Measurements from ENCODE around the gene TBC1D1. TPM values are rescaled to one million over a fixed set of nuclear protein-coding genes. Genes with fewer than 3 reads are reported as not detected.

Gene TBC1D1
- total RNA-seq, 1 donor from 2014 or later: 92.7 TPM

DNA sequence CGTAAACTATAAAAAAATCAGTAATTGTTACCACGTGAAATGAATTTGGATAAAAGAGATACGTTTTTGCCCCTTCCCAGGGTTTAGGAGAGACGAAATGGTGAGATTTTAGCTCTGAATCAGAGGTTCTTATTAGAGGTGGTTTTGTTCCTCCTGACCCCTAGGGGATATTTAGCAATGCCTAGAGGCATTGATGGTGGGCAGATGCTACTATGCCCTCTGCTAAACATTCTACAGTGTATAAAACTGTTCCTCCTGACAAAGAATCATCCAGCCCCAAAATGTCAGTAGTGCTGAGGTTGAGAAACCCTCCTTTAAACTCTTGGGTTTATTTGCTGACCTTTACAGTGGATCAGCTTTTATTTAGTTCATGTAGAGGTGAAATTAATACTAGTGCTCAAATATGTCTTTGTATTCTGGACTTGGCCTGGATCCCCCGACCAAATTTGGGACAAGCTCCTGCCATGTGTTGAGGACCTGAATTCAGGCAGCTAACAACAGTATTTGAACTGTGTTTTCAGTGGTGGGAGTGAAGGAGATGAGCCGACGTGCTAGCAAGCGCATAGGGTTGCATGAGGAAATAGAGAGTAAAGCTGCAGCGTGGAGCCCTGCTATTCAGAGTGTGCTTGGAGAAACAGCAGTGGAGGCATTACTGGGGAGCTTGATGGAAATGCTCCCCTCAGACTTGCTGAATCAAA, 195.4 kb downstream of the TBC1D1 start:
- TF ChIP-seq CTCF (IDR thresholded peaks at IDR 0.05): no peak
- H3K4me1 Mint-ChIP-seq (ENCODE audit: low read depth): peaks cover 20% of the 10 kb centered on the region
- H3K36me3 Mint-ChIP-seq (ENCODE audit: low read depth): peaks cover 7% of the 10 kb centered on the region
- DNase-seq (ENCODE audit: low spot score): no peak
- no peak overlapping the region for H3K4me3 Mint-ChIP-seq (ENCODE audit: unreplicated experiment)
- no peaks in the 10 kb centered on the region for H3K27me3 Mint-ChIP-seq (ENCODE audit: low read depth)
- H3K9me3 Mint-ChIP-seq (ENCODE audit: low read depth): no peaks in the 10 kb centered on the region
- no peak overlapping the region for H3K27ac Mint-ChIP-seq (ENCODE audit: unreplicated experiment)

DNA sequence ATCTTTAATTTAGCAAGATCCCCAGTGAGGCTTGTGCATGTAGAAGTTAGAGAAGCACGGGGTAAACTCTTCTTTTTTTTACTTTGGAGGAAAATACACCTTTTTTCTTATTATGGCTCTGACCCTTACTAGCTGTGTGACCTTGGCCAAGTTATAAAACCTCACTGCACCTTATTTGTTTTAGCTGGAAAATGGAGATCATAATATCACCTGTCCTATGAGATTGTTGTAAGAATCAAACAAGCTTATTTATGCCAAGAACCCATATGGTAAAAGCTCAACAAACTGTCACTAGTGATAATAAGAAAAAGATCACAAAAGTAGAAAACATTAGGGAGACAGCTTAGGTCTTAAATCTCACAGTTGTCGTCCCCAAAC, 196.0 kb downstream of the TBC1D1 start:
- Mint-ChIP-seq H3K36me3 (ENCODE audit: low read depth) (peaks cover 7% of the 10 kb centered on the region), H3K27me3 (ENCODE audit: low read depth) (no peaks in the 10 kb centered on the region), H3K9me3 (ENCODE audit: low read depth) (no peaks in the 10 kb centered on the region), H3K4me1 (ENCODE audit: low read depth) (peaks cover 19% of the 10 kb centered on the region), H3K4me3 (ENCODE audit: unreplicated experiment) (no peak overlapping the region), H3K27ac (ENCODE audit: unreplicated experiment) (no peak overlapping the region)
- no peak for DNase-seq (ENCODE audit: low spot score)
- TF ChIP-seq CTCF (IDR thresholded peaks at IDR 0.05): no peak

GRCh38 chr4:38088321-38088720, 197.4 kb downstream of the TBC1D1 start:
- TF ChIP-seq CTCF (IDR thresholded peaks at IDR 0.05): no peak
- Mint-ChIP-seq H3K27me3 (ENCODE audit: low read depth) (no peaks in the 10 kb centered on the region), H3K4me3 (ENCODE audit: unreplicated experiment) (no peak overlapping the region), H3K36me3 (ENCODE audit: low read depth) (peaks cover 9% of the 10 kb centered on the region), H3K9me3 (ENCODE audit: low read depth) (no peaks in the 10 kb centered on the region), H3K4me1 (ENCODE audit: low read depth) (peaks cover 10% of the 10 kb centered on the region), H3K27ac (ENCODE audit: unreplicated experiment) (no peak overlapping the region)
- DNase-seq (ENCODE audit: low spot score): no peak

- Mint-ChIP-seq H3K27ac (ENCODE audit: unreplicated experiment) (no peak overlapping the region), H3K4me1 (ENCODE audit: low read depth) (peaks cover 9% of the 10 kb centered on the region), H3K36me3 (ENCODE audit: low read depth) (peaks cover 9% of the 10 kb centered on the region), H3K9me3 (ENCODE audit: low read depth) (no peaks in the 10 kb centered on the region), H3K27me3 (ENCODE audit: low read depth) (no peaks in the 10 kb centered on the region), H3K4me3 (ENCODE audit: unreplicated experiment) (no peak overlapping the region)
- no peak for TF ChIP-seq CTCF (IDR thresholded peaks at IDR 0.05)
- DNase-seq (ENCODE audit: low spot score): no peak
Observed at GRCh38 chr4:38089961-38090360, 199.1 kb downstream of the TBC1D1 start.

- H3K4me3 Mint-ChIP-seq (ENCODE audit: unreplicated experiment): no peak overlapping the region
- H3K36me3 Mint-ChIP-seq (ENCODE audit: low read depth): peaks cover 9% of the 10 kb centered on the region
- no peaks in the 10 kb centered on the region for H3K27me3 Mint-ChIP-seq (ENCODE audit: low read depth)
- no peak for TF ChIP-seq CTCF (IDR thresholded peaks at IDR 0.05)
- H3K27ac Mint-ChIP-seq (ENCODE audit: unreplicated experiment): no peak overlapping the region
- H3K4me1 Mint-ChIP-seq (ENCODE audit: low read depth): peaks cover 9% of the 10 kb centered on the region
- DNase-seq (ENCODE audit: low spot score): no peak
- H3K9me3 Mint-ChIP-seq (ENCODE audit: low read depth): no peaks in the 10 kb centered on the region
Observed at GRCh38 chr4:38090455-38091246, 199.8 kb downstream of the TBC1D1 start.
